Right renal cortex interstitium (tissue), 3 donors: ENCODE measurements around the gene MAP4K1. TPM values are rescaled to one million over a fixed set of nuclear protein-coding genes. Genes with fewer than 3 reads are reported as not detected.

Experiments used
- DNase-seq, 3 donors: peaks; one replicate each; pipeline ENCODE4 v3.0.0-alpha.2; 2013; ENCODE audit warnings: low read depth in 3 of 3, low spot score in 2 of 3
- polyA plus RNA-seq, 3 donors: library from polyadenylated mRNA; unstranded; fragments of 120-200 nt; gene quantifications; one replicate each; pipeline ENCODE4 v1.2.1, GENCODE V29; 2013; ENCODE audit not compliant: insufficient read length in 3 of 3

Gene MAP4K1
- polyA plus RNA-seq, 3 donors = 2.5 to 2.9 (median 2.6) TPM

- DNase-seq = no peak
Measured at GRCh38 chr19:38549061-38549460, 68.7 kb downstream of the MAP4K1 start.

- DNase-seq = no peak
Measured at GRCh38 chr19:38547421-38547820, 70.3 kb downstream of the MAP4K1 start.

- no peak for DNase-seq
Measured at GRCh38 chr19:38545596-38545995, 72.2 kb downstream of the MAP4K1 start.

GRCh38 chr19:38544569-38545315, 73.0 kb downstream of the MAP4K1 start:
- DNase-seq = no peak

- DNase-seq = no peak
Measured at GRCh38 chr19:38543807-38544568, 73.8 kb downstream of the MAP4K1 start.

- no peak for DNase-seq
Measured at GRCh38 chr19:38543286-38543806, 74.4 kb downstream of the MAP4K1 start.

GRCh38 chr19:38542040-38542439, 75.7 kb downstream of the MAP4K1 start:
- DNase-seq = no peak

GRCh38 chr19:38539751-38540150, 78.0 kb downstream of the MAP4K1 start:
- no peak for DNase-seq

GRCh38 chr19:38538793-38539528, 78.8 kb downstream of the MAP4K1 start:
- no peak for DNase-seq

- DNase-seq = no peak
Measured at GRCh38 chr19:38538386-38538785, 79.4 kb downstream of the MAP4K1 start.

Other genes with a start within 250 kb of the MAP4K1 start
- 100 to 1,000 TPM; 161 to 172 (median 169) TPM for gene PSMD8, start 243.4 kb downstream of the MAP4K1 start, polyA plus RNA-seq
- under 1 TPM; 0.31 to 0.56 (median 0.50) TPM for gene GGN, start 229.9 kb downstream of the MAP4K1 start, polyA plus RNA-seq
- 1 to 10 TPM; 1.1 TPM for gene SPRED3, start 229.3 kb downstream of the MAP4K1 start, polyA plus RNA-seq
- 10 to 100 TPM; 10.6 to 13.4 (median 11.9) TPM for gene FAM98C, start 214.9 kb downstream of the MAP4K1 start, polyA plus RNA-seq
- under 1 TPM; 0.60 to 0.90 (median 0.81) TPM for gene RASGRP4, start 191.7 kb downstream of the MAP4K1 start, polyA plus RNA-seq
- 1 to 10 TPM; 4.2 to 5.0 (median 4.6) TPM for gene RYR1, start 184.3 kb downstream of the MAP4K1 start, polyA plus RNA-seq
- 100 to 1,000 TPM; 339 to 385 (median 343) TPM for gene EIF3K, start 1.2 kb upstream of the MAP4K1 start, polyA plus RNA-seq
- gene ACTN4, start 29.7 kb upstream of the MAP4K1 start, polyA plus RNA-seq = 100 to 1,000 TPM; 623 to 719 (median 641) TPM
- 1 to 10 TPM; 4.2 to 5.8 (median 4.7) TPM for gene CAPN12, start 126.5 kb upstream of the MAP4K1 start, polyA plus RNA-seq
- gene LGALS7, start 155.6 kb upstream of the MAP4K1 start, polyA plus RNA-seq = 1 to 10 TPM in 1 of 3 donors, under 1 TPM in 1, not detected in 1; 0.40 to 1.2 TPM
- 1 to 10 TPM in 2 of 3 donors, not detected in 1; 1.4 TPM for gene LGALS7B, start 171.2 kb upstream of the MAP4K1 start, polyA plus RNA-seq
- gene LGALS4, start 195.0 kb upstream of the MAP4K1 start, polyA plus RNA-seq = 1 to 10 TPM in 2 of 3 donors, under 1 TPM in 1; 0.72 to 1.6 (median 1.1) TPM
- 100 to 1,000 TPM; 144 to 168 (median 151) TPM for gene ECH1, start 213.8 kb upstream of the MAP4K1 start, polyA plus RNA-seq
- gene HNRNPL, start 232.0 kb upstream of the MAP4K1 start, polyA plus RNA-seq = 100 to 1,000 TPM; 473 to 492 (median 480) TPM